A673 (cell line): ENCODE data around the gene BRCA2.

ENCODE experiments used
- EZH2 ChIP-seq: fragments of 200-600 bp; sonication (generic); IDR thresholded peaks from 2 replicates; pipeline ENCODE4 v1.6.1; 2017; ENCODE audit warnings: borderline replicate concordance, low read depth, mild to moderate bottlenecking, mixed read lengths, antibody characterized with exemption, low read length; ENCODE audit not compliant: poor library complexity, severe bottlenecking
- TF ChIP-seq, protein P1 (sequence below): fragments of 300-800, 200-600 bp; sonication (generic); conservative IDR thresholded peaks from 2 replicates; pipeline ENCODE4 v1.5.1; 2017; ENCODE audit warnings: low read depth, mild to moderate bottlenecking, antibody characterized with exemption, low read length, moderate library complexity, mixed read lengths

DNA sequence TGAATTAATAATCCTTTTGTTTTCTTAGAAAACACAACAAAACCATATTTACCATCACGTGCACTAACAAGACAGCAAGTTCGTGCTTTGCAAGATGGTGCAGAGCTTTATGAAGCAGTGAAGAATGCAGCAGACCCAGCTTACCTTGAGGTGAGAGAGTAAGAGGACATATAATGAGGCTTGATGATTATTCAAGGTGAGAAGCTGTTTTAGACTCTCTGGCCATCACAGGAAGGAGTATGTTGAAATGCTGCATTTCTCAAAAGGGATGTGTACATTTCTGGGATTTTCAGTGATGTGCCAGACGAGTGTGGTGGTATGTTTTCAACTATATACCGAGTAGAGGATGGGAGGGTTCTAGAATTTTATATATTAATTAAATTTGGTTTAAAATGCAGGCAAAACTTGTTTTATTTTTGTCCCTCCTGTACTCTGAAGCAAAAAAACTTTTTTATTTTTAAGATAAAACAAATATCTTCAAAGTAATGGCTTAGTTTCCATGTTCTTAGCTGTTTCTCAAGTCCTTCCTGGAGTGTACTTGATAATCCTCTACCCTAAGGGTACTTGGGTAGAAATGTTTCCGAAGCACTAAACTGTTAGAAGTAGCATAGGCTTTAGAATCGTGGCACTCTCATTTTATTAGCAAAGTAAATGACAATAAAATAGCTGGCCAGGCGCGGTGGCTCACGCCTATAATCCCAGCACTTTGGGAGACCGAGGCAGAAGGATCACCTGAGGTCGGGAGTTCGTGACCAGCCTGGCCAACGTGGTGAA, 61.5 kb downstream of the BRCA2 start:
- TF ChIP-seq, protein P1, sequence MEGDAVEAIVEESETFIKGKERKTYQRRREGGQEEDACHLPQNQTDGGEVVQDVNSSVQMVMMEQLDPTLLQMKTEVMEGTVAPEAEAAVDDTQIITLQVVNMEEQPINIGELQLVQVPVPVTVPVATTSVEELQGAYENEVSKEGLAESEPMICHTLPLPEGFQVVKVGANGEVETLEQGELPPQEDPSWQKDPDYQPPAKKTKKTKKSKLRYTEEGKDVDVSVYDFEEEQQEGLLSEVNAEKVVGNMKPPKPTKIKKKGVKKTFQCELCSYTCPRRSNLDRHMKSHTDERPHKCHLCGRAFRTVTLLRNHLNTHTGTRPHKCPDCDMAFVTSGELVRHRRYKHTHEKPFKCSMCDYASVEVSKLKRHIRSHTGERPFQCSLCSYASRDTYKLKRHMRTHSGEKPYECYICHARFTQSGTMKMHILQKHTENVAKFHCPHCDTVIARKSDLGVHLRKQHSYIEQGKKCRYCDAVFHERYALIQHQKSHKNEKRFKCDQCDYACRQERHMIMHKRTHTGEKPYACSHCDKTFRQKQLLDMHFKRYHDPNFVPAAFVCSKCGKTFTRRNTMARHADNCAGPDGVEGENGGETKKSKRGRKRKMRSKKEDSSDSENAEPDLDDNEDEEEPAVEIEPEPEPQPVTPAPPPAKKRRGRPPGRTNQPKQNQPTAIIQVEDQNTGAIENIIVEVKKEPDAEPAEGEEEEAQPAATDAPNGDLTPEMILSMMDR = no peak
- TF ChIP-seq EZH2 = no peak
